ENCODE data around the gene KCNH2.

GRCh38 chr7:151006590-151007300, 28.6 kb upstream of the KCNH2 start:
- TF ChIP-seq CTCF (IDR thresholded peaks at IDR 0.05), result no peak
- no peak for TF ChIP-seq POLR2AphosphoS5 (IDR thresholded peaks at IDR 0.05; ENCODE audit: low read depth, low read length)
- no peak for TF ChIP-seq REST (IDR thresholded peaks at IDR 0.05; ENCODE audit: insufficient read depth in 1 of 2, low read depth in 2 of 2, low read length in 1 of 2)
- no peak for TF ChIP-seq TCF7L2 (IDR thresholded peaks at IDR 0.05; ENCODE audit: low read depth, low read length)
- TF ChIP-seq SIN3A (IDR thresholded peaks at IDR 0.05; ENCODE audit: borderline replicate concordance, insufficient read depth, low read depth, low read length), result no peak
